HG02981 (cell line): ENCODE measurements around the gene TMEM43.
"Not testable (repeated sequence)": the region's sequence is repeated elsewhere in the genome, so short reads cannot be mapped to it uniquely, and the experiment has no call there.

Experiments used
- ATAC-seq: cut with Tn5 transposase; IDR thresholded peaks from one replicate; pipeline ENCODE4 v1.9.1; 2021; ENCODE audit warnings: mild to moderate bottlenecking, moderate library complexity; ENCODE audit not compliant: unreplicated experiment

Gene TMEM43, protein sequence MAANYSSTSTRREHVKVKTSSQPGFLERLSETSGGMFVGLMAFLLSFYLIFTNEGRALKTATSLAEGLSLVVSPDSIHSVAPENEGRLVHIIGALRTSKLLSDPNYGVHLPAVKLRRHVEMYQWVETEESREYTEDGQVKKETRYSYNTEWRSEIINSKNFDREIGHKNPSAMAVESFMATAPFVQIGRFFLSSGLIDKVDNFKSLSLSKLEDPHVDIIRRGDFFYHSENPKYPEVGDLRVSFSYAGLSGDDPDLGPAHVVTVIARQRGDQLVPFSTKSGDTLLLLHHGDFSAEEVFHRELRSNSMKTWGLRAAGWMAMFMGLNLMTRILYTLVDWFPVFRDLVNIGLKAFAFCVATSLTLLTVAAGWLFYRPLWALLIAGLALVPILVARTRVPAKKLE

DNA sequence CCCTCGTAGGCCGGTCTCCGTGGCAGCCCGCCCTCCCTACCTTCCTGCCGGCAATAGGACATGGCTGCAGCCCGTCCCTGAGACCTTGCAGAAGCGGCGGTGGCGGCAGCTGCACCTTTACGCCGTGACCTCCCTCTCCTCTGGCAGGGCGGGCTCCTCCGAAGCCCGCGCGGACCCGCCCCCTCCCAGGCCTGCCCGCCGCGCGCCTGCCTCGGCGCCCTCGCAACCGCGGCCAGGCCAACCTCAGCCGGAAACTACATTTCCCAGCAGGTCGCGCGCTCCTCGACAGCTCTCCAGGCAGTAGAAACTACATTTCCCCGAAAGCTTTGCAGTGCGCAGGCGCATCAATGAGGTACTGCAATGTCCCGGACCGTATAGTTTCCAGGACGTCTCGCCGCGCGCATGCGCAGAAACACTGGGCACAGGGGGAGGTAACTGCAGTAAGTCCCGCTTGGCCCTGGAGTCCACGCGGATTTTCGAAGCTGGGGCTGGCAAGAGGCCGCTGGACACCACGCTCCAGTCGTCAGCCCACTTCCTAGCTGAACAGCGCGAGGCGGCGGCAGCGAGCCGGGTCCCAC, at the start of gene TMEM43, which contains the start of gene CHCHD4:
TSS of gene TMEM43 (plus strand) at position 438 of the 578 bp plus-strand sequence. CDS start 142 bp downstream, outside the sequence.
TSS of gene CHCHD4 (minus strand) at position 256 of the 578 bp plus-strand sequence. CDS start at position 62, 194 bp downstream.
- ATAC-seq: peak; percentile 86

DNA sequence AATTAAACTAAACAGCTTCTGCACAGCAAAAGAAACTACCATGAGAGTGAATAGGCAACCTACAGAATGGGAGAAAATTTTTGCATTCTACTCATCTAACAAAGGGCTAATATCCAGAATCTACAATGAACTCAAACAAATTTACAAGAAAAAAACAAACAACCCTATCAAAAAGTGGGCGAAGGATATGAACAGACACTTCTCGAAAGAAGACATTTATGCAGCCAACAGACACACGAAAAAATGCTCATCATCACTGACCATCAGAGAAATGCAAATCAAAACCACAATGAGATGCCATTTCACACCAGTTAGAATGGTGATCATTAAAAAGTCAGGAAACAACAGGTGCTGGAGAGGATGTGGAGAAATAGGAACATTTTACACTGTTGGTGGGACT, 49.6 kb upstream of the TMEM43 start:
- ATAC-seq: not testable (repeated sequence)

DNA sequence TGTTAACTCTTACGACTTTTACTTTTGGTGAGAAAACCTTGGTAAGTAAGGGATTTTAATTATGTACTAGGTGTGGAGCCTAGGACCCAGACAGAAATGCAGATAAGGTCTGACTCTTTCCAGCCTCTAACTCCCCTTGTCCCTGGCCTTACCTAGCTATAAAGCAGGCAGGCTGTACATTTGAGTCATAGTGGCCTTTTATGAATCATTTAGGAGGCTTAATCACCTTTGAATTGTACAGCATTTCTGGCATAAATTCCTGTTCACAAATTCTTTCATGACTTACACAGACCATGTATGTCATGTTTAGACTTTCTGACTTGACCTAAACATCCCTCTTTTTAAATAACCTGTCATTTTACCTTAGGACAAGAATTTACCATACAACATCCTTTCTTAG, 47.5 kb upstream of the TMEM43 start:
- ATAC-seq: no peak

DNA sequence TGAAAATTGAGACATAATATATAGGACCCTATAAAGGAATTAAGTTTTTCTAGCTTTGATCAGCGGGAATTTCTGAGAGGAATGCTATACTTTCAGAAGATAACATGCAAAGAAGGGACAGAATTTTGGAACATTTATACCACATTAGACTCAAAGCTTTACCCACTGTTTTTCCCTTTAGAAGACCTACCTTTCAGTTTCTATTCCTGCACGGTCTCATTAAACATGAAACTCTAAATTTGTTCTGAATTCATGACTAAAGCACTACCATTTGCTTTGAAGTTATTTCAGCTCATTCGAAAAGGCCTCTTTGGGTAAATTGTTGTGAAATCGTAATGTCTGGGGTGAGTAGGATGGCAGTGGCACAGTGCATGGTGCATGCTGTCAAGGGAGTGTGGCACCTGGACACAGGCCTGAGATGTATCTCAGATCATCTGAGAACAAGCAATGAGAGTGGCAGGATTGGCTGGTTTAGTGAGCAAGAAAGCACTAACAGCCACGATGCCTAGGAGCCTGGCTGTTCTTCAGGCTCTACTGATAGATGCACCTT, 42.7 kb upstream of the TMEM43 start:
- ATAC-seq: no peak

DNA sequence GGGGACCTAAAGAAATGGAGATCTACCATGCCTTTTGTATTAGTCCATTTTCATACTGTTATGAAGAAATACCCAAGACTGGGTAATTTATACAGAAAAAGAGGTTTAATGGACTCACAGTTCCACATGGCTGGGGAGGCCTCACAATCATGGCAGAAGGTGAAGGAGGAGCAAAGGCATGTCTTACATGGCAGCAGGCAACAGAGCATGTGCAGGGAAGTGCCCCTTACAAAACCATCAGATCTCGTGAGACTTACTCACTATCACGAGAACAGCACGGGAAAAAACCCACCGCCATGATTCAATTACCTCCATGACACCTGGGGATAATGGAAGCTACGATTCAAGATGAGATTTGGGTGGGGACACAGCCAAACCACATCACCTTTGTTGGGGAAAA, 37.4 kb upstream of the TMEM43 start:
- not testable (repeated sequence) for ATAC-seq

DNA sequence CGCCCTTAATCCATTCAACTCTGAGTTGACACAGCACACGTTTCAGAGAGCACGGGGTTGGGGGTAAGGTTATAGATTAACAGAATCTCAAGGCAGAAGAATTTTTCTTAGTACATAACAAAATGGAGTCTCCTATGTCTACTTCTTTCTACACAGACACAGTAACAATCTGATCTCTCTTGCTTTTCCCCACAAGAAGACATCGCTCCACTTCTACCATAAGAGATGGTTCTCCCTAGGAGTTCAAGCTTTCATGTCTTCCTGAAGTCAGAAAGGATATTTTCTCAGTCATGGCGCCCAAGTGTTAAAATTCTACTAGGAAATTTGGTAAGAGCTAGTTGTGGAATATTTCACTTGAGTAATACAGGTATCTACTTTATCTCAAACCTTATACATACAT, 32.9 kb upstream of the TMEM43 start:
- ATAC-seq: not testable (repeated sequence)

DNA sequence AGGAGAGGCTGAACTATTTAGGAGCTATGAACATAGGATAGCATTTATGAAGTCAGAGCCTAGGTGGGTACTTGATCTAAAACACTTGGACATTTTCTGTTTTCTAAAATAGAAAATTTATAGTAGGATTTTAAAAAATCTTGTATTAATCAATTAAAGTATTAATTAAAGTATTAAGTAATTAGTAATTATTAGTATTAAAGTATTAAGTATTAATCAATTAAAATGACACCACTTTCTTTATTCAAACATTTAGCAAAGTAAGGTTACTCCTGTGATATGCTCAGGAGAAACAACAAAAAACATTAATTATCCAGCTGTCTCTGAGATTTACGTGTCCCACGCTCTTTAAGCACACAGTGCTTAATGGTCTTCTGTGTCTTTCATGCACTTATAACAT, 32.4 kb upstream of the TMEM43 start:
- ATAC-seq: no peak

DNA sequence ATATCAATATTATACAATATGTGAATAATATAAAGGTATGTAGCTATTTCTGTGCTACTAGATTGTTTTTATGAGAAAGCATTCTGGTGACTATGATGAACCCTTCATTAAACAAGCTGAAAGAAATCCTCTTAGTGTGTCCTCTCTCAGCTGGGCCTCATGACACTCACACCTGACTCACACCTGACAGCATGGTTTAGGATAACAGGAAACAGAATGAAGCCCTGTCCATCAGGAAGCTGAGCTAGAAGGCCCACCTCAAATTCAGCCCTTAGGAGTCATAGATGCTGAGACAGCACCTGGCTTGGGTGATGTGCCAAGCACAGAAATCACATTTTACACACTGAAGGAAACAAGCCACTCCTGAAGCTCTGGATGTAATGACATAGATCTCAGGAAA, 31.0 kb upstream of the TMEM43 start:
- ATAC-seq: no peak

DNA sequence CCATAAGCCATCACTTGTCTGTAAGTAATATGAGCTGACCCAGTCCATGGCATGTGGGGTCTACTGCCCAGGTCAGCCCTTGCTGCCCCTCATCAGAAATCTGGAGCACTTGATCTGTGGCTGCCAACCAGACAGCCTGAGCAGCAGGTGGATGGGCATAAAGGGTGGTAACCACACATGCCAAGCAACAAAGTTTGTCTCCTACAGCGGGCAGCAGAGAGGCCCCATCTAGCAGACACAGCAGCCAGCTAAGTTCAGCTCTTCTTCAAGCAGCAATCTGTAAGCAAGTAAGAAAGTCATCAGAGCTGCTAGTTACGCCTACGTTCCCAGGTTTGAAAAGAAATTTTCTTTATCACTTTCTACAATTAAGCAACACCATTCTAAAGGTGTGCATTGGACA, 28.1 kb upstream of the TMEM43 start:
- ATAC-seq: no peak

DNA sequence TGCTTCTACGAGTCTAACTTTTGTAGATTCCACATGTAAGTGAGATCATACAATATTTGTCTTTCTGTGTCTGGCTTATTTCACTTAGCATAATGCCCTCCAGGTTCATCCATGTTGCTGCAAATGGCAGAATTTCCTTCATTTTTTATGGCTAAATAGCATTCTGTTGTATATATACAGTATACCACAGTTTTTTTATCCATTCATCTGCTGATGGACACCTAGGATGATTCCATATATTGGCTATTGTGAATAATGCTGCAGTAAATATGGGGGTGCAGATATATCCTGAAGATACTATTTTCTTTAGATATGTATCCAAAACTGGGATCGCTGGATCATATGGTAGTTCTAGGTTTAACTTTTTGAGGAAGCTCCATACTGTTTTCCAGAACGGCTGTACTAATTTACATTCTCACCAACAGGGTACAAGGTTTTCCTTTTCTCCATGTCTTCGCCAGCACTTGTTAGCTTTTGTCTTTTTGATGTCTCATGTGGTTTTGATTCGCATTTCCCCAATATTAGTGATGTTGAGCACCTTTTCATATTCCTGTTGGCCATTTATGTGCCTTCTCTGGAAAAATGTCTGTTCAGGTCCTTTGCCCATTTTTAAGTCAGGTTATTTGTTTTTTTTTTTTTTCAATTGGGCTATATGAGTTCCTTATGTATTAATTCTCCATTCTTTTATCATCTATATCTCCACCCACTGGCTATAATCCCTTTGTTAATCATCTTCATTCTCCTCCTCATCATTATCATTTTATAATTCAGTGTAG, 27.0 kb upstream of the TMEM43 start:
- ATAC-seq: no peak

DNA sequence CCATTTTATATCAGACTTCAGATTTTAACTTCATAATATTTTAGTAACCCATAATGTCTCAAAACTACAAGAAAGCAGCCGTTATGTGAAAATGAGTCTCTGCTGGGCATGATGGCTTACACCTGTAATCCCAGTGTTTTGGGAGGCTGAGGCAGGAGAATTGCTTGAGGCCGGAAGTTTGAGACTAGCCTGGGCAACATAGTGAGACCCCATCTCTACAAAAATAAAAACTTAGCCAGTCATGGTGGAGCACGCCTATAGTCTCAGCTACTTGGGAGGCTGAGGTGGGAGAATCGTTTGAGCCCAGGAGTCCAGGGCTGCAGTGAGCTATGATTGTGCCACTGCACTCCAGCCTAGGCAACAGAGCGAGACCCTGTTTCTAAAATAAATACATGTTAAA, 15.0 kb upstream of the TMEM43 start:
- ATAC-seq: not testable (repeated sequence)

DNA sequence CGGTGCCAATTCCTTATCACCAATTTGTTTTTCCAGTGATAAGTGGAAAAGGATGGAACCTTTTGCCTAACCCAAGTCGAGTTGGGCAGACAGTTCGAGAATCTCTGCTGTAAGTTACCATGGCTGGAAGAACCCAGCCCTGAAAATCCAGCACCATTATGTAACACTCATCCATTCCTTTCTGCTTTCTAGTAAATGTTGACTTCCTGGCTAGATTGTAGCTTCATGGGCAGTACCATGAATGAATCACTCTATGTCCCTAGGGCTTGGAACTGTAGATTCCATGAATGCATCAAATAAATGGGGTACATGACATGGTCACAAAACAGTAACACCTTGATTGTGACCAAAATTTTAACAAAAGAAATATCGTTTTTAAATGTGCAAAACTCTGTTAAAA, 14.2 kb upstream of the TMEM43 start:
- no peak for ATAC-seq

DNA sequence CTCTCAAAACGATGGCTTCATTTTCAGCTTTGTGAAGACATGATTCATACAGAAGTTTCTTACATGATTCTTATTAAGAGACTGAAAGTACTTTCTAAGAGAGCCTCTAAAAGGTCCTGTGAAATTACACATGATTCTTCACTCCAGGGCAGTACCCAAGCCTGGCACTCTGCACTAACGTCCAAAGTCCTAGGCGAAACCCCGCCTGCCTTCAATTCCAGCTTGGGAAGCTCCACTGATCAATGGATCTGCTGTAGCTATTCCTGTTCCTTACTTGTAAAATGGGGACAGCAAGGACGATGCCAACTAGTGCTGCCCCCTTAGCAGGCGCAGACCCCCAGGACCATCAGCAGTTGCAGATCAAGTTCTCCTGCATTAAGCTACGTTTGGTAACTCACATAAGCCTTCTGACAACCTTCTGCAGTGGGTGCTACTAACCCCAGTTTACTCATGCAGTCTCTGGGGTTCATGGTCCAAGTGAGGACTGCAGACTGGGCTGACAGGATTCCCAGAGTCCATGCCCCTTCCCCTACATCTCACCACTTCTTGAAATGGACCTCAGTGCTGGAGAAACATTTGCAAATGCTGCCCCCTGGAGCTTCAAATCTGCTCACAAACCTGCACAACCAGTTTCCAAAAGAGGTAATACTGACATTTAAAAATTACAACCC, 10.8 kb upstream of the TMEM43 start:
- ATAC-seq: no peak

DNA sequence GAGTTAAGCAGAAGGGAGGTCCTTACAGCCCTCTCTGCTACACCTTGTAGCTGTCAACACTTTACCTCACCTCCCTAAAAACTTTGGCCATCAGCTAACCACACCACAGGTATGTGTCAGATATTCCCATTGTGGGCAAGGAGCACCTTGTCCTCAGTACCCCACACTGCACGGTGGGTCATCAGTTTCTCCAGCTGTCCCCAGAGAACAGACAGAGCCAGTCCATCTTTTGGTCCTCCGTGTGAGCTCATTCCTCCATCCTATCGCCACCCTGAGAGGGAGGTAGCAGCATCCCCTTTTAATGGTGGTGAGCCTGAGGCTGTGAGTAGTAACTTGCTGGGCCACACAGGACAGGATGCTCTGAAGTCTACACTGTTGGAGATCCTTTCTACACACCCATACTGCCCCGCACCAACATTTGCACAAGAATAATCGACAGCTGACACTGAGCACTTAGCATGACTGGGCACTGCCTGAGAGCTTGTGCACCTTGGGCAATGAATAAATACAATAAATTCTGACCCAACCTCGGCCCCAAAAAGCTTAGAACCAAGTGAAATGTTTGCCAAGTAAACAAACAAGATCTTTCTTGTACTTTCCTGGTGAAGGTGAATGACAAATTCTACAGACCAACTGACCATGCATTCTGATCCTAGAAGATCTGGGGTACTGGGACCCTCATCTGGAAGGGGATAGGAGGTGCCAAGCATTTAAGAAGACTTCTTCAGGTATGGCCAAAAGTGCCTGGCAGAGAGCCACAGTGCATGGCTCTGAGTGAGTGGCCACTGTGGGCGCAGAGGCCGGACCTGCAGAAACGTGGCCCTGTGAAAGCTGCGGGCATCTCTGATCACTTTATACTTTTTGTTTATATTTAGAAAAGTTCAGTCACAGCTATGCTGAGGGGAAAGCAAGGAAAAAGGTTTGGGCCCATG, 7.1 kb upstream of the TMEM43 start:
- ATAC-seq: no peak

DNA sequence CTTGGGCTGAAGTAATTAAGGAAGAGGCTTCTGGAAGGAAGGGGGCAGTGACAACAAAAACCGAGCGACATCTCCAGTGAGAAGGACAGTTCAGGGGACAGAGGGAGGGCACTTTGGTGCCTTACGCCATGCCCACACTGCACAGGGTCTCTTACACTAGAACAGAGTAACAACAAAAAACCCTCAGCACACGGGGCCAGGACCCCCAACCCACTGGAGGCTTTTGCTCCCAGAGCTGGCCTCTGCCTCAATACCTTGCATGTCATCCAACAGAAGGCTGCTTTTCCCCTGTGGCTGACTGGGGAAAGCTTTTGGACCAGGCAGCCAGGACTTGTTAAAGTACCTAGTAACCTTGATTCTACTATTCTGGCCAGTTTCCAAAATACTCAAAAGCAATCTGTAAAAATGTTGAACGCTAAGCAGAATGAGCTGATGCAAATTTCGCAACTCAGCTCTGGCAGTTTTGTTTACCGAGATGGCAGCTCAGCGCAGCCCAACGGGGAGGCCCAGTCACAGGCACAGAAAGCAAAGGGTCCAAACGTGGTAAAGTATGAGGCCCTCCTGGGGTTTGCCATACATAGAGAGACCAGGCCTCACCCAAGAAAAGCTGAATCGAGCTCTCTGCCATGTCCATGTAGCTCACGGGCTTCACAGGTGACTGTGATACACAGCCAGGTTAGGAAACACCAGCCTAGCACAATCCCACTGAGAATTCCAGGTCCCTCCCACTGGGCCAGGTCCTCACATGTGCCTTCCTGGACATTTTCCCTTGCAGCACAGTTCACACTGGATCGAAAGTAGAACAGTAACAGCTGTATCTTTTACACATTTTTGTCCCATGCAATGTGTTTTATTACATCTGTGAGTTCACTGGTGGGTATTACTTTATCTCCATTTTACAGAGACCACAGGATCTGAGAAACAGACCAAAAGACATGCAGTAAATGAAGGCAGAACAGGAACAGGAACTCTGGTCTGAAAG, 6.2 kb upstream of the TMEM43 start:
- no peak for ATAC-seq

DNA sequence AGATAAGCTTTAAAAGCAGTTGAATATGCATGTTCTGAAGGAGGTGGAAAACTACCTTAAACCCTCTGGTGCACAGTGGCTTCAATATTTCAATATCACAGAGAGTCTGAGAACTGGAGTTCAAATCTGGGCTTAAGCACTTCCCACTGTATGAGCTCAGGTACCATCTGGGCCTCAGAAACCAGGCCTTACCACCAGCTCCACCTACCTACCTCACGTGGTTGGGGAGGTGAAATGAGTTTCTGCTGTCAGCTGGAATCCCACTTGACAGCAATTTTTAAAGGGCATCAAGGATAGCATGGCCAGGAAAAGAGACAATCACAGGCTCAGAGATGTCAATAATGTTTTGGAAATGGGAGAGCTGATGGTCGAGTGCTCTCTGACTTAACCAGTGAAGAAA, 5.2 kb upstream of the TMEM43 start:
- no peak for ATAC-seq

DNA sequence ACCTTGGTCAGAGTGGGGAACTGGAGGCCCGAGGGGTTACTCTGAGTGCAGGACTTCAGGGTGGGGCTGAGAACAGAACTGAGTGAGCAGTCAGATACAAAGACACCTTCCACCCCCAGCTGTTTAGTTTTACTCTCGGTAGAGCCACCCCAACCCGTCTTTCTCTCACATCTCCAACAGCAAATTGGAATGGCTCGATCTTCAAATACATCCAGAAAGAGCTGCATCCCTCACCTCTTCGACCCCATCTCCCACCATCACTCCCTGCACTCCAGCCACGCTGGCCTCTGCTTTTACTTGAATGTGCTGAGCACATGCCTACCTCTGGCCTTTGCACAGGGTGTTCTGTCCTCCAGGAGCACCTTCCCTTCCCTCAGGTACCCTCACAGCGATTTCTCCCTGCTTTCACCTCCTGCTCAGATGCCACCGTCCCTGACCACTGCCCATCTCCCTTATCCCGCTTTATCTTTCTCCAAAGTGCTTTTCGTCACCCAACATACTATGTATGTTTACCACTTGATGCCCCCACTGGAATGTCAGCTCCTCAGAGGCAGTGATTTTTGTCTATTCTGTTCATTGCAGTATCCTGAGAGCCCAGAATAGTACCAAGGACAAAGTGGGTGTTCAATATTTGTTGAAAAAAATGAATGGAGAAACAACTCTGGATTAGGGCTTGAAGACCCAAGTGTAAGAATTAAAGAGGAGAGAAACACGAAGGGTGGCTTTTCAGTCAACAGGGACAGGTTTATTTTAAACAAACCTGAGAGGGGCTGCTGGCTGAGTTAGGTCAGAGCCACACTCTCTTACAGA, 4.5 kb upstream of the TMEM43 start:
- no peak for ATAC-seq
